HCT116 (cell line): ENCODE results near the gene DOK5. TPM values are rescaled to one million over a fixed set of nuclear protein-coding genes. Genes with fewer than 3 reads are reported as not detected.

Experiments used
- ATAC-seq: fragments of 200-7000 bp; cut with Tn5 transposase; 2 replicates; pipeline ENCODE4 v1.9.1; 2020; ENCODE audit warnings: mild to moderate bottlenecking, moderate library complexity
- BruUV-seq: library from RNA; stranded (reverse); fragments of 400-500 nt; replicated peaks from 2 replicates; lab custom pipeline; 2021; lab: Mats Ljungman, UMichigan
- CTCF ChIA-PET: fragments of 300-600 bp; sonication (Branson Sonifier 250); formaldehyde crosslinking; loops from one replicate; lab custom pipeline; 2021; ENCODE audit warnings: antibody characterized with exemption; lab: Charles Lee
- POLR2A ChIA-PET: fragments of 300-600, 350-600 bp; sonication (Branson Sonifier 250); formaldehyde crosslinking; loops from one replicate; lab custom pipeline; 2021; ENCODE audit warnings: antibody characterized with exemption; lab: Charles Lee
- RAD21 ChIA-PET, 2 experiments: fragments of 300-600 bp; sonication (Branson Sonifier 250); formaldehyde crosslinking; loops; one replicate each; lab custom pipeline; 2023; ENCODE audit warnings: low total read pairs in 2 of 2; ENCODE audit not compliant: uncharacterized antibody in 2 of 2, unreplicated experiment in 2 of 2, low non-redundant PET in 1 of 2; lab: Charles Lee
- DNase-seq: peaks from one replicate; pipeline ENCODE4 v3.0.0-alpha.2; 2010; ENCODE audit warnings: low read depth, low spot score
- H2AFZ ChIP-seq: fragments of 200-600 bp; shearing (Covaris generic), sonication (generic); 2 replicates; pipeline ENCODE4 v1.6.1; 2017; ENCODE audit warnings: low read depth, mixed run types, mixed read lengths, antibody characterized with exemption, low read length; ENCODE audit not compliant: poor library complexity, severe bottlenecking
- H3K27ac ChIP-seq: 2 replicates; pipeline ENCODE4 v1.5.1; 2012; ENCODE audit warnings: low read depth, low read length
- H3K27me3 ChIP-seq: fragments of 200-600 bp; sonication (generic); 2 replicates; pipeline ENCODE4 v1.6.1; 2016; ENCODE audit warnings: mixed run types, low read length, mixed read lengths; ENCODE audit not compliant: insufficient read depth
- H3K36me3 ChIP-seq, 2 experiments: fragments of 200-500 bp in 1 of 2; fragments of 200-600 bp in 1 of 2; sonication (Bioruptor generic) in 1 of 2; sonication (generic) in 1 of 2; 2 replicates each; pipeline versions ENCODE4 v1.5.1 to v1.6.1; 2014 to 2016; ENCODE audit warnings: low read length in 2 of 2, inconsistent platforms in 1 of 2, mixed read lengths in 1 of 2, mixed run types in 1 of 2; ENCODE audit not compliant: insufficient read depth in 2 of 2, control insufficient read depth in 1 of 2
- H3K4me1 ChIP-seq, 2 experiments: fragments of 200-600 bp in 1 of 2; sonication (generic) in 1 of 2; 2 replicates each; pipeline versions ENCODE4 v1.5.1 to v1.6.1; 2012 to 2017; ENCODE audit warnings: low read length in 2 of 2, inconsistent platforms in 1 of 2, mild to moderate bottlenecking in 1 of 2, mixed read lengths in 1 of 2, mixed run types in 1 of 2, moderate library complexity in 1 of 2; ENCODE audit not compliant: insufficient read depth in 2 of 2, control insufficient read depth in 1 of 2
- H3K4me2 ChIP-seq: fragments of 200-600 bp; sonication (generic); 2 replicates; pipeline ENCODE4 v1.6.1; 2017; ENCODE audit warnings: mixed run types, low read length, mixed read lengths
- H3K4me3 ChIP-seq, 2 experiments: fragments of 200-600 bp in 1 of 2; sonication (generic) in 1 of 2; replicated peaks in 1 of 2; 2 replicates each; pipeline ENCODE4 v1.5.1; 2011 to 2016; ENCODE audit warnings: low read length in 2 of 2, control low read depth in 1 of 2, low read depth in 1 of 2, mild to moderate bottlenecking in 1 of 2, mixed read lengths in 1 of 2, mixed run types in 1 of 2
- H3K79me2 ChIP-seq: fragments of 200-600 bp; sonication (generic); 2 replicates; pipeline ENCODE4 v1.6.1; 2017; ENCODE audit warnings: mild to moderate bottlenecking, mixed run types, low read length, moderate library complexity, mixed read lengths; ENCODE audit not compliant: insufficient read depth
- H3K9ac ChIP-seq: fragments of 200-600 bp; sonication (generic); 2 replicates; pipeline ENCODE4 v1.6.1; 2016; ENCODE audit warnings: low read length, mixed read lengths
- H3K9me2 ChIP-seq: fragments of 200-600 bp; sonication (generic), shearing (Covaris generic); 2 replicates; pipeline ENCODE4 v1.6.1; 2017; ENCODE audit warnings: mixed run types, mild to moderate bottlenecking, moderate library complexity; ENCODE audit not compliant: insufficient read depth
- H3K9me3 ChIP-seq, 2 experiments: fragments of 200-500 bp in 1 of 2; fragments of 200-600 bp in 1 of 2; sonication (Bioruptor generic) in 1 of 2; sonication (generic) in 1 of 2; 2 replicates each; pipeline ENCODE4 v1.6.1; 2014 to 2017; ENCODE audit warnings: low read length in 2 of 2, mixed read lengths in 2 of 2, inconsistent platforms in 1 of 2, low read depth in 1 of 2, mild to moderate bottlenecking in 1 of 2, mixed run types in 1 of 2, moderate library complexity in 1 of 2; ENCODE audit not compliant: control insufficient read depth in 1 of 2, insufficient read depth in 1 of 2
- H4K20me1 ChIP-seq: fragments of 200-600 bp; sonication (generic), shearing (Covaris generic); 2 replicates; pipeline ENCODE4 v1.6.1; 2017; ENCODE audit warnings: mixed run types, mild to moderate bottlenecking, moderate library complexity; ENCODE audit not compliant: insufficient read depth
- CBX3 ChIP-seq: IDR thresholded peaks from 2 replicates; pipeline ENCODE4 v1.6.1; 2012; ENCODE audit warnings: low read depth
- CEBPB ChIP-seq: IDR thresholded peaks from 2 replicates; pipeline ENCODE4 v1.6.1; 2012; ENCODE audit warnings: low read depth
- ELF1 ChIP-seq: IDR thresholded peaks from 2 replicates; pipeline ENCODE4 v1.6.1; 2012; ENCODE audit warnings: low read depth, borderline replicate concordance
- EZH2 ChIP-seq: fragments of 200-600 bp; sonication (generic); IDR thresholded peaks from 2 replicates; pipeline ENCODE4 v1.6.1; 2017; ENCODE audit warnings: antibody characterized with exemption, mixed run types
- EZH2phosphoT487 ChIP-seq: fragments of 200-600 bp; IDR thresholded peaks from 2 replicates; pipeline ENCODE4 v1.6.1; 2018; ENCODE audit warnings: antibody characterized with exemption, borderline replicate concordance
- FOSL1 ChIP-seq: IDR thresholded peaks from 2 replicates; pipeline ENCODE4 v1.6.1; 2012; ENCODE audit warnings: low read depth
- JUND ChIP-seq: IDR thresholded peaks from 2 replicates; pipeline ENCODE4 v1.6.1; 2012
- POLR2A ChIP-seq: IDR thresholded peaks from 2 replicates; pipeline ENCODE4 v1.7.0; 2011; ENCODE audit warnings: borderline replicate concordance; ENCODE audit not compliant: insufficient read depth, insufficient read length; ENCODE audit errors: extremely low read depth
- POLR2AphosphoS5 ChIP-seq: IDR thresholded peaks from 2 replicates; pipeline ENCODE4 v1.6.1; 2011; ENCODE audit warnings: mild to moderate bottlenecking, low read depth, low read length, moderate library complexity
- RAD21 ChIP-seq: IDR thresholded peaks from 2 replicates; pipeline ENCODE4 v1.6.1; 2012; ENCODE audit warnings: low read depth, mild to moderate bottlenecking
- SIN3A ChIP-seq: IDR thresholded peaks from 2 replicates; pipeline ENCODE4 v1.6.1; 2012; ENCODE audit warnings: low read depth
- SP1 ChIP-seq: IDR thresholded peaks from 2 replicates; pipeline ENCODE4 v1.6.1; 2012; ENCODE audit warnings: low read depth
- SRF ChIP-seq: IDR thresholded peaks from 2 replicates; pipeline ENCODE4 v1.6.1; 2012; ENCODE audit warnings: low read depth
- TCF7L2 ChIP-seq: IDR thresholded peaks from 2 replicates; pipeline ENCODE4 v1.7.0; 2011; ENCODE audit warnings: borderline replicate concordance, inconsistent platforms; ENCODE audit not compliant: insufficient read depth, insufficient read length; ENCODE audit errors: extremely low read depth
- intact Hi-C: fragments of 100-400 bp; cut with micrococcal nuclease; formaldehyde crosslinking; loops from 2 replicates; pipeline ENCODE4 v1.10.0; 2022
- total RNA-seq: library from RNA; stranded (reverse); gene quantifications from one replicate; pipeline ENCODE4 v1.2.1, GENCODE V29; 2021; ENCODE audit not compliant: unreplicated experiment
- TF ChIP-seq, protein P1 (sequence below): IDR thresholded peaks from 2 replicates; pipeline ENCODE4 v1.6.1; 2011; ENCODE audit warnings: mild to moderate bottlenecking, low read length, moderate library complexity; ENCODE audit not compliant: insufficient replicate concordance; ENCODE audit errors: extremely low read depth
- TF ChIP-seq, protein P2 (sequence below): IDR thresholded peaks from 2 replicates; pipeline ENCODE4 v1.6.1; 2012; ENCODE audit warnings: low read depth
- TF ChIP-seq, protein P3 (sequence below): IDR thresholded peaks from 2 replicates; pipeline ENCODE4 v1.6.1; 2012
- TF ChIP-seq, protein P4 (sequence below): IDR thresholded peaks from 2 replicates; pipeline ENCODE4 v1.6.1; 2012

Gene DOK5
- total RNA-seq, 1 experiment from 2014 or later: not detected

DNA sequence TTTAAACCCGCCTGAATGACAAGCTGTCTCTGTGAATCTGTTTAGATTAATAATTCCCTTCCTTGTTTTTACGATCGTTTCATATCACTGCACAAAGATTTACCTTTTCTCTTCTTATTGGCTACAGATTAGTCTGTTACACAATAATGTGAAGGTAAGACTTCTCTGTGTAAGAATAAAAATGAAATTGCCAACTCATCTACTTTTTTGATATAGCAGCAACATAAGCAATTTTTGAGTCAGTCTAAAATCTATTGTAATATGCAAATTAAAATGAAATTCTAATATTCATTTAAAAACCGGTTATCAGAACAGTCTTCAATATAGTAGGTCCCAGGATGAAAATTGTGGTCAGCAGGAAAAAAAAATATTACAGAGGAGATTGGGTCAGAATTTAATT is 155.2 kb downstream of the DOK5 start:
- no peak for DNase-seq
- Histone ChIP-seq H3K79me2 (no peaks in the 10 kb centered on the region), H3K9ac (no peak overlapping the region), H3K4me1 (peaks cover 0 to 2% of the 10 kb centered on the region in 2 experiments; a peak in 1 of 4 replicates), H2AFZ (no peak overlapping the region), H3K4me2 (no peak overlapping the region), H3K9me2 (no peaks in the 10 kb centered on the region), H4K20me1 (no peaks in the 10 kb centered on the region), H3K36me3 (no peaks in the 10 kb centered on the region), H3K4me3 (no peak overlapping the region), H3K27ac (no peak overlapping the region)
- ChIA-PET RAD21 (no interaction called here), POLR2A (no interaction called here)
- intact Hi-C loops: no loop called here
- no peak for ATAC-seq
- BruUV-seq: no TSS peak
- TF ChIP-seq, protein P1, sequence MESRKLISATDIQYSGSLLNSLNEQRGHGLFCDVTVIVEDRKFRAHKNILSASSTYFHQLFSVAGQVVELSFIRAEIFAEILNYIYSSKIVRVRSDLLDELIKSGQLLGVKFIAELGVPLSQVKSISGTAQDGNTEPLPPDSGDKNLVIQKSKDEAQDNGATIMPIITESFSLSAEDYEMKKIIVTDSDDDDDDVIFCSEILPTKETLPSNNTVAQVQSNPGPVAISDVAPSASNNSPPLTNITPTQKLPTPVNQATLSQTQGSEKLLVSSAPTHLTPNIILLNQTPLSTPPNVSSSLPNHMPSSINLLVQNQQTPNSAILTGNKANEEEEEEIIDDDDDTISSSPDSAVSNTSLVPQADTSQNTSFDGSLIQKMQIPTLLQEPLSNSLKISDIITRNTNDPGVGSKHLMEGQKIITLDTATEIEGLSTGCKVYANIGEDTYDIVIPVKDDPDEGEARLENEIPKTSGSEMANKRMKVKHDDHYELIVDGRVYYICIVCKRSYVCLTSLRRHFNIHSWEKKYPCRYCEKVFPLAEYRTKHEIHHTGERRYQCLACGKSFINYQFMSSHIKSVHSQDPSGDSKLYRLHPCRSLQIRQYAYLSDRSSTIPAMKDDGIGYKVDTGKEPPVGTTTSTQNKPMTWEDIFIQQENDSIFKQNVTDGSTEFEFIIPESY: no peak
- TF ChIP-seq RAD21 (no peak), POLR2AphosphoS5 (no peak), JUND (no peak), ELF1 (no peak), SRF (no peak), SP1 (no peak), TCF7L2 (no peak), CEBPB (no peak), SIN3A (no peak), EZH2 (no peak), POLR2A (no peak), EZH2phosphoT487 (no peak), CBX3 (no peak), FOSL1 (no peak)
- TF ChIP-seq, protein P2, sequence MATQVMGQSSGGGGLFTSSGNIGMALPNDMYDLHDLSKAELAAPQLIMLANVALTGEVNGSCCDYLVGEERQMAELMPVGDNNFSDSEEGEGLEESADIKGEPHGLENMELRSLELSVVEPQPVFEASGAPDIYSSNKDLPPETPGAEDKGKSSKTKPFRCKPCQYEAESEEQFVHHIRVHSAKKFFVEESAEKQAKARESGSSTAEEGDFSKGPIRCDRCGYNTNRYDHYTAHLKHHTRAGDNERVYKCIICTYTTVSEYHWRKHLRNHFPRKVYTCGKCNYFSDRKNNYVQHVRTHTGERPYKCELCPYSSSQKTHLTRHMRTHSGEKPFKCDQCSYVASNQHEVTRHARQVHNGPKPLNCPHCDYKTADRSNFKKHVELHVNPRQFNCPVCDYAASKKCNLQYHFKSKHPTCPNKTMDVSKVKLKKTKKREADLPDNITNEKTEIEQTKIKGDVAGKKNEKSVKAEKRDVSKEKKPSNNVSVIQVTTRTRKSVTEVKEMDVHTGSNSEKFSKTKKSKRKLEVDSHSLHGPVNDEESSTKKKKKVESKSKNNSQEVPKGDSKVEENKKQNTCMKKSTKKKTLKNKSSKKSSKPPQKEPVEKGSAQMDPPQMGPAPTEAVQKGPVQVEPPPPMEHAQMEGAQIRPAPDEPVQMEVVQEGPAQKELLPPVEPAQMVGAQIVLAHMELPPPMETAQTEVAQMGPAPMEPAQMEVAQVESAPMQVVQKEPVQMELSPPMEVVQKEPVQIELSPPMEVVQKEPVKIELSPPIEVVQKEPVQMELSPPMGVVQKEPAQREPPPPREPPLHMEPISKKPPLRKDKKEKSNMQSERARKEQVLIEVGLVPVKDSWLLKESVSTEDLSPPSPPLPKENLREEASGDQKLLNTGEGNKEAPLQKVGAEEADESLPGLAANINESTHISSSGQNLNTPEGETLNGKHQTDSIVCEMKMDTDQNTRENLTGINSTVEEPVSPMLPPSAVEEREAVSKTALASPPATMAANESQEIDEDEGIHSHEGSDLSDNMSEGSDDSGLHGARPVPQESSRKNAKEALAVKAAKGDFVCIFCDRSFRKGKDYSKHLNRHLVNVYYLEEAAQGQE: no peak
- TF ChIP-seq, protein P3, sequence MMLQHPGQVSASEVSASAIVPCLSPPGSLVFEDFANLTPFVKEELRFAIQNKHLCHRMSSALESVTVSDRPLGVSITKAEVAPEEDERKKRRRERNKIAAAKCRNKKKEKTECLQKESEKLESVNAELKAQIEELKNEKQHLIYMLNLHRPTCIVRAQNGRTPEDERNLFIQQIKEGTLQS: no peak
- TF ChIP-seq, protein P4, sequence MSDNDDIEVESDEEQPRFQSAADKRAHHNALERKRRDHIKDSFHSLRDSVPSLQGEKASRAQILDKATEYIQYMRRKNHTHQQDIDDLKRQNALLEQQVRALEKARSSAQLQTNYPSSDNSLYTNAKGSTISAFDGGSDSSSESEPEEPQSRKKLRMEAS: no peak
- TF ChIP-seq, all 23 proteins: peak for 0
- Histone ChIP-seq H3K9me3 (no peaks in the 10 kb centered on the region), H3K27me3 (no peaks in the 10 kb centered on the region; the same call in 1 of the 2 replicates)
- CTCF ChIA-PET: no interaction called here
